Measurements from ENCODE around the gene JAKMIP2. TPM values are rescaled to one million over a fixed set of nuclear protein-coding genes. Genes with fewer than 3 reads are reported as not detected.
"Not testable (repeated sequence)": the region's sequence is repeated elsewhere in the genome, so short reads cannot be mapped to it uniquely, and the experiment has no call there.

JAKMIP2 gene
- total RNA-seq, 1 donor from 2014 or later = 35.6 TPM

DNA sequence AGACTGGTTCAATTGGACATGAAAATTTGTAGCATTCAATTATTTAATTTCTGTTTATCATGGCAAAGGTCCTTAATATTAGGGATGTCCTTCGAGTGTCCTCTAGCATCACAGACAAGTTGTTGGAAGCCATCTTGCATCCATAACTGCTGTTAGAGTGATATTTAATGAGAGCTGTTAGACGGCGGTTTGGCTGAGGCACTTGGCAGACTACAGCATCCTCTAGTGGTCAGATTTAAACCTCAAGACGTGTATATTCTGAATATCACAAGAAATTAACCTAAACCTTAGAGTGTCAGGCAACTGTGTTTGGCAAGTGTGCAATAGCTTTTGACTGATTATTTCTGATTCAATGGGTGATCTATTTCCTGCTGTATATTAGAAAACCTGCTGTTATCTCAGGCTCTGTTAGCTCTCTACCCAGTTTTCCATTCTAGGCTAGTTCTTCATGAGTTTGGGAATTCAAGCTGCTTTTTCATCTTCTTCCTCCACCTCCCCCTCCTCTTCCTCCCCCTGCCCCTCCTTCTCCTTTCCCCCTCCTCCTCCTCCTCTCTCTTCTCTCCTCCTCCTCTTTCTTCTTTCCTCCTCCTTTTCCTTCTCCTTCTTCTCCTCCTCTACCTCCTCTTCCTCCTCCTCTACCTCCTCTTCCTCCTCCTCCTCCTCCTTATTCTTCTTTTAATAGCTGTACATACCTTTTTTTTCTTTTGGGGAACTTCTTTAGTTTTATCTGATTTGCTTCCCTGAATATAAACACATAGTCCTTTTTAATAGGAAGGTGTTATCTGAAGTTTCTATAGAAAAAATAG lies 40.4 kb upstream of the JAKMIP2 start:
- H3K27ac Mint-ChIP-seq (ENCODE audit: unreplicated experiment) = no peak overlapping the region
- H3K36me3 Mint-ChIP-seq (ENCODE audit: low read depth) = no peaks in the 10 kb centered on the region
- H3K9me3 Mint-ChIP-seq = no peaks in the 10 kb centered on the region
- H3K4me3 Mint-ChIP-seq = no peak overlapping the region
- peaks cover 9% of the 10 kb centered on the region for H3K4me1 Mint-ChIP-seq
- DNase-seq (ENCODE audit: low read depth, low spot score) = peak; percentile 38
- no peaks in the 10 kb centered on the region for H3K27me3 Mint-ChIP-seq (ENCODE audit: low read depth)
- TF ChIP-seq, protein P1, sequence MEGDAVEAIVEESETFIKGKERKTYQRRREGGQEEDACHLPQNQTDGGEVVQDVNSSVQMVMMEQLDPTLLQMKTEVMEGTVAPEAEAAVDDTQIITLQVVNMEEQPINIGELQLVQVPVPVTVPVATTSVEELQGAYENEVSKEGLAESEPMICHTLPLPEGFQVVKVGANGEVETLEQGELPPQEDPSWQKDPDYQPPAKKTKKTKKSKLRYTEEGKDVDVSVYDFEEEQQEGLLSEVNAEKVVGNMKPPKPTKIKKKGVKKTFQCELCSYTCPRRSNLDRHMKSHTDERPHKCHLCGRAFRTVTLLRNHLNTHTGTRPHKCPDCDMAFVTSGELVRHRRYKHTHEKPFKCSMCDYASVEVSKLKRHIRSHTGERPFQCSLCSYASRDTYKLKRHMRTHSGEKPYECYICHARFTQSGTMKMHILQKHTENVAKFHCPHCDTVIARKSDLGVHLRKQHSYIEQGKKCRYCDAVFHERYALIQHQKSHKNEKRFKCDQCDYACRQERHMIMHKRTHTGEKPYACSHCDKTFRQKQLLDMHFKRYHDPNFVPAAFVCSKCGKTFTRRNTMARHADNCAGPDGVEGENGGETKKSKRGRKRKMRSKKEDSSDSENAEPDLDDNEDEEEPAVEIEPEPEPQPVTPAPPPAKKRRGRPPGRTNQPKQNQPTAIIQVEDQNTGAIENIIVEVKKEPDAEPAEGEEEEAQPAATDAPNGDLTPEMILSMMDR (conservative IDR thresholded peaks at IDR 0.05) = peak; percentile 94

DNA sequence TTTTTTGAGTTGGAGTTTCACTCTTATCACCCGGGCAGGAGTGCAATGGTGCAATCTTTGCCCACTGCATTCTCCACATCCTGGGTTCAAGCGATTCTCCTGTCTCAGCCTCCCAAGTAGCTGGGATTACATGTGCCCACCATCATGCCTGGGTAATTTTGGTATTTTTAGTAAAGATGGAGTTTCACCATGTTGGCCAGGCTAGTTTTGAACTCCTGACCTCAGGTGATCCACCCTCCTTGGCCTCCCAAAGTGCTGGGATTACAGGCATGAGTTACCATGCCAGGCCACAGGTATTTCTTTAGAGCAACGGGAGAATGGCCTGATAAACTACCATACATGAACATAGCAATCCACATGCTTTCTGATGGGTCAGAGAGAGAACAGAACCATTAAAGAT lies 39.7 kb upstream of the JAKMIP2 start:
- H3K27ac Mint-ChIP-seq (ENCODE audit: unreplicated experiment); DNase-seq (ENCODE audit: low read depth, low spot score); H3K36me3 Mint-ChIP-seq (ENCODE audit: low read depth); H3K4me3 Mint-ChIP-seq; H3K4me1 Mint-ChIP-seq; H3K9me3 Mint-ChIP-seq; H3K27me3 Mint-ChIP-seq (ENCODE audit: low read depth): not testable (repeated sequence)

DNA sequence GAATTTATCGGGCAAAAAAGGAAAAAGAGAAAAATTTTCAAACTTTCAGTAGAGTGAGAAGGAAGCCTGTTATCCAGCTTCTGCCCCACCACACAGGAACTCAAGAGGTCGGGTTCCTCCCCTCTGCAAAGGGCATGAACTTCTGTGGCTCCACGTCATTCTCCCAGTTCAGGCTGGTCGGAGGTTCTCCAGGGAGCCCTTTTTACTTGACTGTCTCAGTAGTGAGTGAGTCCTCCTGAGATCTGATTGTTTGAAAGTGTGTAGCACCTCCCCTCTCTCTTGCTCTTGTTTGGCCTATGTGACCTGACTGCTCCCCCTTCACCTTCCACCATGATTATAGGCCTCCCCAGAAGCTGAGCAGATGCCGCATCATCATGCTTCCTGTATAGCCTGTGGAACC lies 39.2 kb upstream of the JAKMIP2 start:
- Mint-ChIP-seq H3K9me3 (no peaks in the 10 kb centered on the region), H3K27me3 (ENCODE audit: low read depth) (no peaks in the 10 kb centered on the region), H3K27ac (ENCODE audit: unreplicated experiment) (peak overlapping the region; percentile 41), H3K4me1 (peaks cover 9% of the 10 kb centered on the region), H3K4me3 (no peak overlapping the region), H3K36me3 (ENCODE audit: low read depth) (no peaks in the 10 kb centered on the region)
- TF ChIP-seq, protein P1 (conservative IDR thresholded peaks at IDR 0.05) = no peak
- no peak for DNase-seq (ENCODE audit: low read depth, low spot score)

DNA sequence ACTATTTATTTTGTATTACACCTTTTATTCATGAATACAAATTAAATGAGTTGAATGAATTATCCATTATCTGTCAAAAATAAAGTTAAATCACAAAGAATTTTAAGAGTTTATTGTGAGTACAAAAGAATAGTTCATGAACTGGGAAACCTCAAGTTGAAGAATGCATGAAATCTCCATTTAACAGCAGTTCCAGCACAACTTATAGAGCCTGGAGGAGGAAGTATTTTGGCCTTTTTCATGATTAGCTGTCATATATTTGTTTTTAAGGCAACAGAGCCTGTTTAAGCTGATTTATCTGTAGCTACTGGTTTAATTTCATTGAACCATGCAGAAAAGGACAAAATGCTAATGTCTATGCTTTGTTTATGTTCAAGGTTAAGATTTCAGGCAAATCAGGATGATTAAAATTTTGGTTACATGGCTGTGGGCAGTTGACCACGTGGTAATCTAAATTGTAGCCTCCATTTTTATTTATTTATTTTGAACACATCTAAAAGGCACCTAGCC lies 36.8 kb upstream of the JAKMIP2 start:
- TF ChIP-seq, protein P1 (conservative IDR thresholded peaks at IDR 0.05) = no peak
- DNase-seq (ENCODE audit: low read depth, low spot score) = no peak
- Mint-ChIP-seq H3K4me3 (no peak overlapping the region), H3K9me3 (peaks cover 4% of the 10 kb centered on the region), H3K36me3 (ENCODE audit: low read depth) (no peaks in the 10 kb centered on the region), H3K4me1 (peaks cover 9% of the 10 kb centered on the region), H3K27ac (ENCODE audit: unreplicated experiment) (no peak overlapping the region), H3K27me3 (ENCODE audit: low read depth) (no peaks in the 10 kb centered on the region)

DNA sequence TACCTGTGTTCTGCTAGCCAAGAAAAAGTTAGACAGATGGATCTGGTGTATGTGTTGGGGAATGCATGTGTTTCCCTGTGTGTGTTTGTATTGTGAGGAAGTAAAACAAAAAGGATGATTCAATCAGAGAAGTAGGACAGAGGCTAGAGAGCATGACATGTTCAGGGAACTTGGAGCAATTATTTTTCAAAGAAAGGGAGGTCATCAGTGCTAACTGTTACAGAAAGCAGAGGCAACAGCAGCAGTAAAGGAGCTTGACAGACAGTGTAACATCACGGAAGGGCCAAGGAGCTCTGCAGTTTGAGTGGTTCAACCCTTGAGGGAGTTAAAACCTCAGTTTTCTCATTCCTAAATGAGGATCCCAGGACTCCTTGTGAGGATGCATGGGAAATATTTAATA lies 35.8 kb upstream of the JAKMIP2 start:
- no peak for DNase-seq (ENCODE audit: low read depth, low spot score)
- Mint-ChIP-seq H3K27ac (ENCODE audit: unreplicated experiment) (no peak overlapping the region), H3K36me3 (ENCODE audit: low read depth) (no peaks in the 10 kb centered on the region), H3K4me1 (peaks cover 9% of the 10 kb centered on the region), H3K27me3 (ENCODE audit: low read depth) (no peaks in the 10 kb centered on the region), H3K4me3 (no peak overlapping the region), H3K9me3 (peaks cover 4% of the 10 kb centered on the region)
- TF ChIP-seq, protein P1 (conservative IDR thresholded peaks at IDR 0.05) = no peak

DNA sequence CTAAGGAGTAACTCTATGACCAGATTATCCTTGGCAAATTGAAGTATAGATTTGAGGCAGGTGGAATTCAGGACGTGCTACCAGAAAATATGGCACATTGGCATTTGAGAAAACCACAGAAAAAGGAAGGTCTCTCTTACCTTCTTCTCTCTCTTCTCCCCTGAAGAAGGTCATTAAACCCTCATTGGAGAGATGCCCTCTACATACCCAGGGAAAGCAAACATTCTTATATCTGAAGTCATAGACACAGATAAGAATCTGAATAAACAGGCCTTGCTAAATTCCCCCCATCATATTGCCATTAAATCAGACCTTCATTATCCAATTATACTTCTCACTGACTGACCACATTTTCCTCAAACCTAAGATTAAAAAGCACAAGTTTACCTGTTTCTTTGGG lies 31.2 kb upstream of the JAKMIP2 start:
- Mint-ChIP-seq H3K27ac (ENCODE audit: unreplicated experiment) (no peak overlapping the region), H3K36me3 (ENCODE audit: low read depth) (no peaks in the 10 kb centered on the region), H3K4me1 (peaks cover 5% of the 10 kb centered on the region), H3K4me3 (no peak overlapping the region), H3K9me3 (peaks cover 4% of the 10 kb centered on the region), H3K27me3 (ENCODE audit: low read depth) (no peaks in the 10 kb centered on the region)
- DNase-seq (ENCODE audit: low read depth, low spot score) = no peak
- TF ChIP-seq, protein P1 (conservative IDR thresholded peaks at IDR 0.05) = no peak

Measured in neural crest cell (in vitro differentiated cells).